Left ventricle myocardium inferior (tissue), 1 donor: Measurements from ENCODE around the gene ENKUR. TPM values are rescaled to one million over a fixed set of nuclear protein-coding genes. Genes with fewer than 3 reads are reported as not detected.
A peak's percentile ranks its signal among the peaks of the same experiment; 100 is the strongest.
"Not testable (repeated sequence)": the region's sequence is repeated elsewhere in the genome, so short reads cannot be mapped to it uniquely, and the experiment has no call there.

Experiments
- DNase-seq: peaks from one replicate; pipeline ENCODE4 v3.0.0-alpha.2; 2020
- H3K27ac ChIP-seq: fragments of 200-600 bp; replicated peaks from 2 replicates; pipeline ENCODE4 v1.8.0; 2021
- H3K27me3 ChIP-seq: fragments of 200-600 bp; 2 replicates; pipeline ENCODE4 v1.8.0; 2021; ENCODE audit warnings: low read depth
- H3K36me3 ChIP-seq: fragments of 200-600 bp; 2 replicates; pipeline ENCODE4 v1.8.0; 2021
- H3K4me1 ChIP-seq: fragments of 200-600 bp; 2 replicates; pipeline ENCODE4 v1.8.0; 2021
- H3K4me3 ChIP-seq: fragments of 200-600 bp; 2 replicates; pipeline ENCODE4 v1.8.0; 2021; ENCODE audit warnings: mild to moderate bottlenecking, moderate library complexity
- H3K9me3 ChIP-seq: fragments of 200-600 bp; replicated peaks from 2 replicates; pipeline ENCODE4 v1.8.0; 2021
- CTCF ChIP-seq: fragments of 200-600 bp; IDR thresholded peaks from 2 replicates; pipeline ENCODE4 v1.8.0; 2021; ENCODE audit warnings: antibody characterized with exemption, mild to moderate bottlenecking, borderline replicate concordance
- intact Hi-C: fragments of 100-400 bp; cut with micrococcal nuclease; formaldehyde crosslinking; loops from one replicate; pipeline ENCODE4 v1.11.0; 2022
- total RNA-seq: library from RNA; stranded (reverse); fragmentation: NEBNext Ultra II Directional; extraction: Animal tissue kit (Norgen Biotek cat#: 25700); gene quantifications from one replicate; pipeline ENCODE4 v1.2.1, GENCODE V29; 2021
- donor health status: DM: no; HTN: yes; CAD: no; lungs with severe emphysema.

Gene ENKUR
- total RNA-seq, 1 donor from 2014 or later: not detected

- DNase-seq: no peak
- Histone ChIP-seq H3K27ac (peak overlapping the region; percentile 97), H3K4me1 (peaks cover 28% of the 10 kb centered on the region), H3K4me3 (peak overlapping the region; percentile 81), H3K27me3 (no peaks in the 10 kb centered on the region), H3K36me3 (no peaks in the 10 kb centered on the region), H3K9me3 (no peaks in the 10 kb centered on the region)
- no peak for TF ChIP-seq CTCF
- intact Hi-C loops: no loop called here
These were observed 1.2 kb upstream of the ENKUR start for GRCh38 chr10:25017154-25017590.

DNA sequence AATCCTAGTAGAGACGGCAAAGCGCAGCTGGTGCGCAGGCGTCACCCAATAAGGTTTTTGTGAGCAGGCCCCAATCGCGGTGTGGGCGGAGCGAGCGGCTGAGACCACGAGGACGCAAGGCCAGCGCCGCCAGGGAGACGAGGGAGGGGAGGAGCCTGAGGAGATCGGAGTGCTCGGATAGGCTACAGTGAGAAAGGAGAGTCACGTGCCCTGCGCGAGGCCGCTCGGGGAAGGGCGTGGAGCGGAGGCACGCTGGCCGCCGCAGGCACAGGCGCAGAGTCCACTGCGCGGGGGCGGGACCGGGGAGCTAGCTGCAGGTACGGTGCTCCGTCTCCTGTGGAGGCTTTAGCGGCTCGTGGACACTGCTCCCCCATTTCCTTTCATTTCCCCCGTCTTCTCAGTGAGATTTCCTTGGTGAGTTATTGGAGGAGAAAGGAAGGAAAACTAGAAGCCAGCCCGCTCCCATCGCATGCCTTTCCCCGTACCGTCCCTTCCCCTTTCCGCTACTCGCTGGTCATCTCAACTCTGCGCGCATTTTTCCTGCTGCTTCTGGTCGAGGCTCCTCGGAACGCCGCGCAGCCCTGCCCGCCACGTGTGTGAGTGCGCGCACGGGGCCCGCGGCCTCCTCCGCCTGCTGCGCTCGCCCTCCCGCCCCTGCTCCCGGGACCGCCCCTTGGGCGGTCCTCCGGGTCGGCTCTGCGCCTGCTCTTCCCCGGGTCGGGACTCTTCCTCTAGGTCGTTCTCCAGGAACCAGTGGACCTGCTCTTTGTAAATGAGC lies 607 bp upstream of the ENKUR start, which contains the start of gene THNSL1:
Gene THNSL1 (plus strand): TSS at position 237 of the 778 bp plus-strand sequence. CDS start 6,612 bp downstream, outside the sequence.
- Histone ChIP-seq H3K27ac (peak within 1 kb of the TSS; percentile 97), H3K36me3 (no peaks in the 10 kb centered on the region), H3K27me3 (no peaks in the 10 kb centered on the region), H3K9me3 (no peaks in the 10 kb centered on the region), H3K4me1 (peaks cover 25% of the 10 kb centered on the region), H3K4me3 (peak within 1 kb of the TSS; percentile 81)
- no peak for TF ChIP-seq CTCF
- DNase-seq: peak; percentile 99
- intact Hi-C loops: no loop called here

DNA sequence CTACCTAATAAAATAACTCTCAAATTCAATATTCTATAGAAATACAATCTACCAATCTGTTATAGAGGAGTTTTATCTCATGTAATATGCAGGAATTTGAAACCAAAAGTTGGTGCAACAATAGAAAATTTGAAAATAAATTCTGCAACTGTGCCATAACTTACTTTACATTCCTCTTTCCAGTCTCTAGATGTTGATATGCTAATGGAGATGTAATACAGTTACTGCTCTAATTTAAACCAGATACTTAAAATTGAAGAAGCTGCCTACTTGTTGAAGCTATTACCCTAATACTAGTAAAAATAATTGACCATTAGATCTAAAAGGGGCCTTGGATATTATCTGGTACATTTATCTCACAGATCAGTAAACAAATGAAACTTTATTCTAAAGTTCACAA lies 1.4 kb downstream of the ENKUR start:
- Histone ChIP-seq H3K27me3 (no peaks in the 10 kb centered on the region), H3K9me3 (no peaks in the 10 kb centered on the region), H3K27ac (no peak overlapping the region), H3K4me1 (peaks cover 25% of the 10 kb centered on the region), H3K4me3 (no peak overlapping the region), H3K36me3 (no peaks in the 10 kb centered on the region)
- TF ChIP-seq CTCF: no peak
- no peak for DNase-seq
- intact Hi-C loops: no loop called here

- intact Hi-C loops, H3K27me3 ChIP-seq, H3K4me1 ChIP-seq, H3K36me3 ChIP-seq, H3K27ac ChIP-seq, DNase-seq, H3K4me3 ChIP-seq, H3K9me3 ChIP-seq: not testable (repeated sequence)
These were observed 4.4 kb downstream of the ENKUR start for GRCh38 chr10:25011591-25011990.

DNA sequence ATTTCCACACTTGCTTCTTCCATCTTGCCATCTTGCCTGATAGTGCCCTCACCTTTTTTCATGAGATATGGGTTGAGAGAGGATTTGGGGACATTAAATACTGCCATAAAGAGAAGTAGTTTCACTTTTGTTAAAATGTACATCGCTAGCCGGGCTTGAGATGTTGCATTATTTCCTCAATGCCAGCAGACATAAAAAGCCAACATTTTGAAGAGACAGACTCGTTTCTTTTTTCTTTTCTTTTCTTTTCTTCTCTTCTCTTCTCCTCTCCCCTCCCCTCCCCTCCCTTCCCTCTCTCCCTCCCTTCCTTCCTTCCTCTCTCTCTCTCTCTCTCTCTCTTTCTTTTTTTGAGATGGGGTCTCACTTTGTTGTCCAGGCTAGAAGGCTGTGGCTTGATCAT lies 17.9 kb downstream of the ENKUR start:
- TF ChIP-seq CTCF: no peak
- no peak for DNase-seq
- no peaks in the 10 kb centered on the region for H3K27me3 ChIP-seq
- no peaks in the 10 kb centered on the region for H3K36me3 ChIP-seq
- no peaks in the 10 kb centered on the region for H3K4me1 ChIP-seq
- intact Hi-C loops: no loop called here
- H3K9me3 ChIP-seq: peaks cover 27% of the 10 kb centered on the region
- H3K27ac ChIP-seq: no peak overlapping the region
- H3K4me3 ChIP-seq: no peak overlapping the region

GRCh38 chr10:24995072-24995471 lies 20.9 kb downstream of the ENKUR start:
- no peak for TF ChIP-seq CTCF
- no peak for DNase-seq
- intact Hi-C loops: no loop called here

More at GRCh38 chr10:24995072-24995471, 20.9 kb downstream of the ENKUR start:
- H3K27ac ChIP-seq: no peak overlapping the region
- H3K27me3 ChIP-seq: no peaks in the 10 kb centered on the region
- no peaks in the 10 kb centered on the region for H3K36me3 ChIP-seq
- H3K9me3 ChIP-seq: peaks cover 9% of the 10 kb centered on the region
- no peaks in the 10 kb centered on the region for H3K4me1 ChIP-seq
- no peak overlapping the region for H3K4me3 ChIP-seq
